ENCODE results near the gene AIFM2. TPM values are rescaled to one million over a fixed set of nuclear protein-coding genes. Genes with fewer than 3 reads are reported as not detected.
A peak's percentile ranks its signal among the peaks of the same experiment; 100 is the strongest.

AIFM2 gene
- 20.3 and 29.6 TPM in 2 replicates for total RNA-seq (2016; rRNA removed; fragmentation: Illumina TruSeq; extraction: Trizol)
- total RNA-seq (2016; cell fraction: cytosol; rRNA removed; fragmentation: Illumina TruSeq; extraction: Trizol; ENCODE audit: low read depth): 5.3 and 5.8 TPM in 2 replicates
- 20.5 and 28.1 TPM in 2 replicates for total RNA-seq (2016; cell fraction: insoluble cytoplasmic fraction; rRNA removed; fragmentation: Illumina TruSeq; extraction: Trizol)
- 15.5 and 15.7 TPM in 2 replicates for total RNA-seq (2016; cell fraction: membrane; rRNA removed; fragmentation: Illumina TruSeq; extraction: Trizol)
- 19.1 and 21.7 TPM in 2 replicates for total RNA-seq (2016; cell fraction: nucleus; rRNA removed; fragmentation: Illumina TruSeq; extraction: Trizol)
- polyA plus RNA-seq (2011; rRNA removed): 29.5 and 36.9 TPM in 2 replicates
- 33.7 and 37.4 TPM in 2 replicates for polyA plus RNA-seq (2011; cell fraction: cytosol; rRNA removed)
- polyA plus RNA-seq (2011; cell fraction: nucleus; rRNA removed): 23.7 and 28.1 TPM in 2 replicates
- 17.3 and 23.0 TPM in 2 replicates for polyA plus RNA-seq (2012)
- 14.4 and 15.8 TPM in 2 replicates for polyA plus RNA-seq (2016; cell fraction: cytosol; fragmentation: Illumina TruSeq; extraction: Trizol; ENCODE audit: low read depth)
- 62.5 and 67.2 TPM in 2 replicates for polyA plus RNA-seq (2016; cell fraction: insoluble cytoplasmic fraction; fragmentation: Illumina TruSeq; extraction: Trizol; ENCODE audit: low read depth)
- polyA plus RNA-seq (2016; cell fraction: membrane; fragmentation: Illumina TruSeq; extraction: Trizol; ENCODE audit: low read depth): 20.3 and 20.6 TPM in 2 replicates
- polyA plus RNA-seq (2016; cell fraction: nucleus; fragmentation: Illumina TruSeq; extraction: Trizol; ENCODE audit: insufficient read depth, low read depth): 51.6 and 53.4 TPM in 2 replicates
- 21.2 and 33.7 TPM in 2 replicates for polyA minus RNA-seq (2011; rRNA and poly(A)+ RNA removed; ENCODE audit: low replicate concordance)
- 10.0 and 12.4 TPM in 2 replicates for polyA minus RNA-seq (2011; cell fraction: cytosol; rRNA and poly(A)+ RNA removed)
- polyA minus RNA-seq (2011; cell fraction: nucleus; rRNA and poly(A)+ RNA removed): 15.5 and 16.9 TPM in 2 replicates
- Bru-seq, nascent RNA: percentile 87 among the genes with signal in this experiment
- percentile 81 among the genes with signal in this experiment for BruChase-seq, experiment 1, labeled RNA remaining after a 6-hour chase
- BruChase-seq, experiment 2, labeled RNA remaining after a 2-hour chase: percentile 83 among the genes with signal in this experiment
- long read RNA-seq, experiment 1, transcript AIFM2-201 (9 exons, 3,243 nt): major isoform, 72 of 132 reads
- long read RNA-seq, experiment 1, transcript AIFM2-204 (9 exons, 3,247 nt): minor isoform, 23 of 132 reads
- long read RNA-seq, experiment 1, partial matches to known transcripts: 28 of 132 reads
- long read RNA-seq, experiment 1, other reads (novel, unspliced or antisense): 9 of 132 reads
- long read RNA-seq, experiment 2, transcript AIFM2-201 (9 exons, 3,243 nt): major isoform, 119 of 266 reads
- long read RNA-seq, experiment 2, transcript AIFM2-204 (9 exons, 3,247 nt): minor isoform, 42 of 266 reads
- long read RNA-seq, experiment 2, partial matches to known transcripts: 51 of 266 reads
- long read RNA-seq, experiment 2, other reads (novel, unspliced or antisense): 54 of 266 reads

DNA sequence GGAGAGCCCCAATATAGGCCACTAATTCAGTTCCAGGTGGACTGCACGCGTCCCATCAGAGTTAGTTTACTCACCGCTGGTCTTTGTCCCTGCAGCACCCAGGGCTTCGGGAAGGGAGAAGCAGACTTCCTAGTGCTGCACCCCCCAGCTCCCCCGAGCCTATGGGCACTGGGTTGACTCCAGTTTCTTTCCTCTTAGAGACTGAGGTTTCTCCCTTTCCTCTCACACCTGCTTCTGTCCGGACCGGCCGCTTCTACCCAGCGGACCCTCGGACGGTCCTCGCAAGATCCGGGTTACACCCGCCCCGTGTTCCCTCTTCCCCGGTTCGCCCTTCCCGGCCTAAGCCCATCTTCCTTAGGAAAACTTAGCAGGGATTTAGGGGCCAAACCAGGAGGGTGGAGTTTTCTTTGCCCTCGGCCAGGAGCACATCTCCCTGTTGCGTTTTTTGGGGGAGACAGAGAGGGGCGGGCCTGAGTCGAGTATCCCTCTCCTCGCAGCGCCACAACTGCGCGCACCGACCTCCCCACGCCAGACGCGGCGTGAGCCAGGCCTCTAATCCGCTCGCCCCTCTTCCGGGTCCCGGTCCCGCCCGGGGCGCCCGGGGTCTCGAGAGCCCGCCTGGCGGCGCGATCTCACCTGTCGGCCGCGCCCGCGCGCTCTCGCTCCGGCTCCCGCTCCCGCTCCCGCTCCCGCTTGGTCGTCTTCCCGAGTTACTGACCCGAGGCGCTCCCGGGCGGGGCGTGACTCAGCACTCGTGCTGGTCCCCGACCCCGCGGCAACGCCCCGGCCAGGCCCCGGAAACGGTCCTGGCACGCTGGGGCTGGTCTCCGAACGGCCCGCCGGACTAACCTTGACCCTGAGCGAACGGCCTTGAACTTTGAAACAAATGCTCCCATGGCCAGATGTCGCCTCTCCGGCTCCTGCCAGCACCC lies at the start of gene AIFM2:
AIFM2 (minus strand) TSS at position 728 of the 932 bp plus-strand sequence. CDS start 8,741 bp downstream, outside the sequence.
- POLR2A ChIA-PET: interaction anchor here (0.7 to 10.3 kb wide), 10 partner anchors 13 to 47 kb away, joined by 3 to 109 read pairs (median 6); partner anchors contain the start of genes SAR1A and TYSND1
- TF ChIP-seq ZNF317 (CRISPR knock-in tag; IDR thresholded peaks at IDR 0.05) (peak; percentile 1; the same call in 1 of the 2 replicates), RXRA (CRISPR knock-in tag; IDR thresholded peaks at IDR 0.05) (peak; percentile 100), ZSCAN9 (CRISPR knock-in tag; IDR thresholded peaks at IDR 0.05; ENCODE audit: borderline replicate concordance) (no peak), AKAP8 (CRISPR knock-in tag; IDR thresholded peaks at IDR 0.05) (peak; percentile 66; the same call in 1 of the 2 replicates), KLF13 (CRISPR knock-in tag; IDR thresholded peaks at IDR 0.05) (no peak), IKZF1 (IDR thresholded peaks at IDR 0.05) (no peak), CHCHD3 (CRISPR knock-in tag; IDR thresholded peaks at IDR 0.05) (no peak), ZNF251 (CRISPR knock-in tag; IDR thresholded peaks at IDR 0.05) (no peak), TSC22D2 (CRISPR knock-in tag; IDR thresholded peaks at IDR 0.05; ENCODE audit: borderline replicate concordance) (peak; percentile 21; the same call in 1 of the 2 replicates), ZNF75D (CRISPR knock-in tag; IDR thresholded peaks at IDR 0.05; ENCODE audit: borderline replicate concordance) (no peak), SMAD1 (CRISPR knock-in tag; IDR thresholded peaks at IDR 0.05; ENCODE audit: borderline replicate concordance, low read depth) (0 out of 2 replicates have a peak, but pooled peaks have one; percentile 42), SSRP1 (CRISPR knock-in tag; IDR thresholded peaks at IDR 0.05) (no peak), SMC3 (IDR thresholded peaks at IDR 0.05; ENCODE audit: low read length) (no peak), ZNF224 (CRISPR knock-in tag; IDR thresholded peaks at IDR 0.05) (no peak)
- TF ChIP-seq, protein P1, sequence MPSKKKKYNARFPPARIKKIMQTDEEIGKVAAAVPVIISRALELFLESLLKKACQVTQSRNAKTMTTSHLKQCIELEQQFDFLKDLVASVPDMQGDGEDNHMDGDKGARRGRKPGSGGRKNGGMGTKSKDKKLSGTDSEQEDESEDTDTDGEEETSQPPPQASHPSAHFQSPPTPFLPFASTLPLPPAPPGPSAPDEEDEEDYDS (CRISPR knock-in tag; IDR thresholded peaks at IDR 0.05): no peak

More for the DNA sequence above, at the start of gene AIFM2:
- WGBS (ENCODE audit: low lambda C conversion rate): 1% methylated on average over 20 of the region's 80 CpGs
- FAIRE-seq (peak; percentile 49), ATAC-seq (peak; percentile 81), DNase-seq (ENCODE audit: low spot score) (peak; percentile 80)
- CTCF ChIA-PET (ENCODE audit: low intra/inter-chr PET ratio, low total read pairs): interaction anchor here (1.2 to 1.7 kb wide), 2 partner anchors 14 to 16 kb away, joined by 4 to 5 read pairs; partner anchors contain the start of gene TYSND1
- Histone ChIP-seq H3K4me2 (ENCODE audit: low read depth, low read length) (peak within 1 kb of the TSS; percentile 99), H3K79me2 (ENCODE audit: insufficient read depth, low read length) (peaks cover 41% of the 10 kb centered on the region), H3K9me3 (ENCODE audit: low read length) (no peaks in the 10 kb centered on the region), H3K36me3 (replicated peaks in 1 of 2; ENCODE audit: control insufficient read depth in 1 of 2, insufficient read depth in 2 of 2, low read length in 2 of 2) (peaks cover 2 to 13% of the 10 kb centered on the region in 2 experiments; a peak in 3 of 5 replicates), H2AFZ (ENCODE audit: low read length) (no peak within 1 kb of the TSS), H3K4me1 (ENCODE audit: insufficient read depth, low read length) (peaks cover 62% of the 10 kb centered on the region), H4K20me1 (ENCODE audit: insufficient read depth, low read length) (peaks cover 4% of the 10 kb centered on the region; the same call in 1 of the 2 replicates), H3K27ac (ENCODE audit: extremely low read length, insufficient read depth, low read length) (peak within 1 kb of the TSS; percentile 97), H3K4me3 (replicated peaks in 1 of 3; ENCODE audit: insufficient read depth in 1 of 3, low read depth in 2 of 3, low read length in 3 of 3) (peak within 1 kb of the TSS; percentile 77 to 97 (median 94)), H3K9ac (ENCODE audit: insufficient read depth, low read depth, low read length) (peak within 1 kb of the TSS; percentile 90), H3K27me3 (ENCODE audit: control insufficient read depth in 1 of 2, insufficient read depth in 2 of 2, low read length in 2 of 2) (no peaks in the 10 kb centered on the region; a peak in 1 of 5 replicates)
- no TSS peak for BruUV-seq (replicated peaks)
- intact Hi-C loops (cut with micrococcal nuclease; ENCODE audit: unreplicated experiment): loop anchor here (1.0 kb wide), 1 partner anchor 14 kb away; the partner anchor contains the start of gene TYSND1
- in situ Hi-C loops (cut with HindIII; ENCODE audit: extremely low pct_ligation_motif_present, low pct_unique_long_range_greater_than_20kb): no loop called here

All from HepG2 (cell line).